Activated CD4-positive, alpha-beta memory T cell treated with anti-CD3 and anti-CD28 coated beads for 36 hours (primary cell): ENCODE results near the gene RPS19. TPM values are rescaled to one million over a fixed set of nuclear protein-coding genes. Genes with fewer than 3 reads are reported as not detected.

ENCODE experiments used
- CTCF ChIA-PET: fragments of 350-600 bp; sonication (Branson Sonifier 250); formaldehyde crosslinking; loops from one replicate; lab custom pipeline; 2021; ENCODE audit warnings: antibody characterized with exemption, inconsistent platforms; lab: Charles Lee
- POLR2A ChIA-PET: fragments of 350-600 bp; sonication (Branson Sonifier 250); formaldehyde crosslinking; loops from one replicate; lab custom pipeline; 2021; ENCODE audit warnings: antibody characterized with exemption; lab: Charles Lee
- DNase-seq: peaks from one replicate; pipeline ENCODE4 v3.0.0-alpha.2; 2020
- H3K27ac Mint-ChIP-seq: one replicate; pipeline ENCODE4 v1.8.0; 2021; ENCODE audit warnings: mixed read lengths
- H3K27me3 Mint-ChIP-seq: one replicate; pipeline ENCODE4 v1.8.0; 2021; ENCODE audit warnings: mixed read lengths
- H3K36me3 Mint-ChIP-seq: one replicate; pipeline ENCODE4 v1.8.0; 2021; ENCODE audit warnings: mixed read lengths
- H3K4me1 Mint-ChIP-seq: one replicate; pipeline ENCODE4 v1.8.0; 2021; ENCODE audit warnings: low read depth, mixed read lengths
- H3K4me3 Mint-ChIP-seq: one replicate; pipeline ENCODE4 v1.8.0; 2021; ENCODE audit warnings: mild to moderate bottlenecking, mixed read lengths
- H3K9me3 Mint-ChIP-seq: one replicate; pipeline ENCODE4 v1.8.0; 2021; ENCODE audit warnings: mixed read lengths
- intact Hi-C: fragments of 100-400 bp; cut with micrococcal nuclease; formaldehyde crosslinking; loops from one replicate; pipeline ENCODE4 v1.15.1; 2023
- microRNA-seq: library from miRNA; unstranded; fragments of <30 nt; microRNA quantifications from one replicate; pipeline ENCODE4 v1.2.0, GENCODE V29; 2022; ENCODE audit warnings: borderline number of aligned reads, borderline microRNAs expressed, borderline replicate concordance
- total RNA-seq, 2 experiments: library from RNA; stranded (reverse); gene quantifications; one replicate each; pipeline ENCODE4 v1.2.3, GENCODE V29; 2021

The RPS19 gene
- total RNA-seq, 2 experiments from 2014 or later = 3,181 to 3,314 TPM

DNA sequence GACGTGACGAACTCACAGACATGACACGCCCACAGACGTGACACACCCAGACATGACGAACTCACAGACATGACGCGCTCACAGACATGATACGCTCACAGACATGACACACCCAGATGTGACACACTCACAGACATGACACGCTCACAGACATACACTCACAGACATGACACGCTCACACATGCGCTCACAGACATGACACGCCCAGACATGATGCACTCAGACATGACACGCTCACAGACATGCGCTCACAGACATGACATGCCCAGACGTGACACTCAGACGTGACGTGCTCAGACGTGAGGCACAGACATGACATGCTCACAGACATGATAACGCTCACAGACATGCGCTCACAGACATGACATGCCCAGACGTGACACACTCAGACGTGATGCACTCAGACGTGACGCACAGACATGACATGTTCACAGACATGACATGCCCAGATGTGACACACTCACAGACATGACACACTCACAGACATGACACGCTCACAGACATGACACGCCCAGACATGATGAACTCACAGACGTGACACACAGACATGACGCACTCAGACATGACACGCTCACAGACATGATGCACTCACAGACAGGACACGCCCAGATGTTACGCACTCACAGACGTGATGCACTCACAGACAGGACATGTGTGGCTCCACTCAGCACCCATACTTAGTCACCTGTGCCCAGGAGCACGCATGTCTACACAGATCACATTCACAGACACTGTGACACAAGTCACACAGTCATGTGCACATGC is 60.1 kb downstream of the RPS19 start:
- DNase-seq = no peak
- CTCF ChIA-PET = interaction anchor here (0.8 kb wide), 1 partner anchor 8 kb away, joined by 3 read pairs; the partner anchor contains the start of gene ERFL

DNA sequence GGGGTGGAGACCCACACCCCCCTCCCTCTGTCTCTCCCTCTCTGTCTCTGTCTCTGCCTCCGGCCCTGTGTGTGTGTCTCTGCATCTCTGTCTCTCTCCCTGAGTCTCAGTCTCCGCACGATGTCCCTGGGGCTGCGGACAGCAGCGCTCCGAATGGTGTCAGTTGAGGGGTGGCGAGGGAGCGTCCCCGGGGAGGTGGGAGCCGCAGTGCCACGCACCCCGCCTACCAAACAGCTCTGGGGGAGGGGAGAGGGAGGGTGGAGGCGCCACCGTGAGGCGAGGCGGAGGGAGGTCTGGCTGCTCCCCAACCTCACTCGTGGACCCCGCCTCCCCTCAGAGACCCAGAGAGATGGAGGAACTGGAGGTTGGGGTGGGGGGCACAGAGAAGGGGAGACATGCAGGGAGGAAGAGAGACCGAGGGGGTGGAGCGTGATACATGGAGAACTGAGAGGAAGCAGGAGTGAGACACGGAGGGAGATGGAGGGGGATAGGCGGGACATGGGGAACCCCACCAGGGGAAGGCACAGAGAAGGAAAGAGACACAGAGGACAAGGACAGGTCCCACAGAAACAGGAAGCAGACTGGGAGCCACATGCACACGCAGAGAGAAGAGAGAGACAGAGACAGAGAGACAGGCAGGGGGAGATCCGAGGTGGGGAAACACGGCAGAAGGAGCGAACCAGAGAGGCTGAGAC is 61.0 kb downstream of the RPS19 start:
- Mint-ChIP-seq H3K9me3 (no peaks in the 10 kb centered on the region), H3K4me3 (no peak overlapping the region), H3K4me1 (peaks cover 13% of the 10 kb centered on the region), H3K27ac (no peak overlapping the region), H3K27me3 (no peaks in the 10 kb centered on the region), H3K36me3 (no peaks in the 10 kb centered on the region)
- no peak for DNase-seq
- intact Hi-C loops = no loop called here
- POLR2A ChIA-PET = no interaction called here
- CTCF ChIA-PET = no interaction called here

More for the DNA sequence above, 60.1 kb downstream of the RPS19 start:
- POLR2A ChIA-PET = no interaction called here
- intact Hi-C loops = no loop called here
- Mint-ChIP-seq H3K27me3 (no peaks in the 10 kb centered on the region), H3K4me3 (no peak overlapping the region), H3K36me3 (no peaks in the 10 kb centered on the region), H3K9me3 (no peaks in the 10 kb centered on the region), H3K4me1 (peaks cover 13% of the 10 kb centered on the region), H3K27ac (no peak overlapping the region)

GRCh38 chr19:41921577-41922576 is 61.8 kb downstream of the RPS19 start:
- H3K9me3 Mint-ChIP-seq = no peaks in the 10 kb centered on the region
- no peaks in the 10 kb centered on the region for H3K36me3 Mint-ChIP-seq
- H3K27me3 Mint-ChIP-seq = no peaks in the 10 kb centered on the region
- H3K4me1 Mint-ChIP-seq = peaks cover 13% of the 10 kb centered on the region
- ChIA-PET CTCF (no interaction called here), POLR2A (no interaction called here)
- no peak for DNase-seq
- H3K4me3 Mint-ChIP-seq = no peak overlapping the region
- no peak overlapping the region for H3K27ac Mint-ChIP-seq
- intact Hi-C loops = no loop called here

Small RNAs within 50 kb of the gene (microRNA-seq; reads per million reads assigned to microRNA genes)
- gene MIR6797 = 1.2 reads per million

Other genes starting within 250 kb of the RPS19 start
- gene CEACAM4, start 233.2 kb upstream of the RPS19 start, total RNA-seq = not detected
- gene CEACAM7, start 172.0 kb upstream of the RPS19 start, total RNA-seq = not detected
- not detected for gene CEACAM5, start 151.6 kb upstream of the RPS19 start, total RNA-seq
- not detected for gene CEACAM6, start 104.7 kb upstream of the RPS19 start, total RNA-seq
- gene CEACAM3, start 63.7 kb upstream of the RPS19 start, total RNA-seq = not detected
- gene LYPD4, start 15.6 kb upstream of the RPS19 start, total RNA-seq = not detected
- not detected for gene DMRTC2, start 15.2 kb upstream of the RPS19 start, total RNA-seq
- gene CD79A, start 17.0 kb downstream of the RPS19 start, total RNA-seq = 1 to 10 TPM; 1.5 to 1.6 TPM
- gene ARHGEF1, start 22.9 kb downstream of the RPS19 start, total RNA-seq = 100 to 1,000 TPM; 298 to 327 TPM
- gene ERFL, start 68.2 kb downstream of the RPS19 start, total RNA-seq = 1 to 10 TPM; 1.3 to 2.0 TPM
- 10 to 100 TPM; 64.9 to 68.4 TPM for gene RABAC1, start 99.1 kb downstream of the RPS19 start, total RNA-seq
- gene ATP1A3, start 134.0 kb downstream of the RPS19 start, total RNA-seq = under 1 TPM; 0.64 to 0.85 TPM
- under 1 TPM; 0.73 to 0.90 TPM for gene GRIK5, start 210.0 kb downstream of the RPS19 start, total RNA-seq
- gene ZNF574, start 215.9 kb downstream of the RPS19 start, total RNA-seq = 10 to 100 TPM; 12.2 to 13.2 TPM